Neural cell (in vitro differentiated cells): ENCODE measurements around the gene MYO19. TPM values are rescaled to one million over a fixed set of nuclear protein-coding genes. Genes with fewer than 3 reads are reported as not detected.

ENCODE experiments used
- H2AFZ ChIP-seq: fragments of 200-600, 300-800 bp; sonication (generic), shearing (Covaris generic); 2 replicates; pipeline ENCODE4 v1.6.0; 2014; ENCODE audit warnings: low read depth, mild to moderate bottlenecking, antibody characterized with exemption, low read length, moderate library complexity
- H3F3A ChIP-seq: fragments of 200-600 bp; shearing (Covaris generic); 2 replicates; pipeline ENCODE4 v1.6.1; 2016; ENCODE audit warnings: mild to moderate bottlenecking, moderate library complexity, mixed read lengths, antibody characterized with exemption, low read length; ENCODE audit not compliant: insufficient read depth, poor library complexity, severe bottlenecking
- H3K27ac ChIP-seq: fragments of 200-600, 300-800 bp; sonication (generic), shearing (Covaris generic); 2 replicates; pipeline ENCODE4 v1.5.1; 2014; ENCODE audit warnings: mild to moderate bottlenecking, low read length, moderate library complexity
- H3K27me3 ChIP-seq: fragments of 300-800, 200-600 bp; sonication (generic), shearing (Covaris generic); 2 replicates; pipeline ENCODE4 v1.6.0; 2014; ENCODE audit warnings: mild to moderate bottlenecking, low read depth, low read length, moderate library complexity; ENCODE audit not compliant: insufficient read depth
- H3K36me3 ChIP-seq: fragments of 300-800, 200-600 bp; sonication (generic), shearing (Covaris generic); 2 replicates; pipeline ENCODE4 v1.5.1; 2014; ENCODE audit warnings: mild to moderate bottlenecking, antibody characterized with exemption, low read length, moderate library complexity; ENCODE audit not compliant: insufficient read depth
- H3K4me2 ChIP-seq: fragments of 300-800, 200-600 bp; sonication (generic), shearing (Covaris generic); 2 replicates; pipeline ENCODE4 v1.6.0; 2014; ENCODE audit warnings: mild to moderate bottlenecking, low read length
- H3K4me3 ChIP-seq: fragments of 300-800, 200-600 bp; sonication (generic), shearing (Covaris generic); 2 replicates; pipeline ENCODE4 v1.5.1; 2014; ENCODE audit warnings: mild to moderate bottlenecking, low read length, moderate library complexity
- H3K79me2 ChIP-seq: fragments of 200-600 bp; shearing (Covaris generic); replicated peaks from 2 replicates; pipeline ENCODE4 v1.6.0; 2014; ENCODE audit warnings: mild to moderate bottlenecking, low read length, moderate library complexity; ENCODE audit not compliant: insufficient read depth
- H3K9ac ChIP-seq: fragments of 300-800, 200-600 bp; sonication (generic), shearing (Covaris generic); 2 replicates; pipeline ENCODE4 v1.6.1; 2016; ENCODE audit warnings: mild to moderate bottlenecking, low read length, mixed read lengths
- H3K9me2 ChIP-seq: fragments of 200-600 bp; shearing (Covaris generic); 2 replicates; pipeline ENCODE4 v1.6.1; 2016; ENCODE audit warnings: mild to moderate bottlenecking, low read length, mixed read lengths; ENCODE audit not compliant: insufficient read depth
- H3K9me3 ChIP-seq: fragments of 200-600, 300-800 bp; sonication (generic), shearing (Covaris generic); 2 replicates; pipeline ENCODE4 v1.6.1; 2016; ENCODE audit warnings: mild to moderate bottlenecking, mixed run types, low read length, moderate library complexity, mixed read lengths
- H4K20me1 ChIP-seq: fragments of 200-600 bp; shearing (Covaris generic); 2 replicates; pipeline ENCODE4 v1.6.1; 2016; ENCODE audit warnings: mild to moderate bottlenecking, mixed run types; ENCODE audit not compliant: insufficient read depth
- CTCF ChIP-seq: fragments of 450-650 bp; IDR thresholded peaks from 2 replicates; pipeline ENCODE4 v1.5.1; 2014; ENCODE audit warnings: antibody characterized with exemption, mild to moderate bottlenecking, moderate library complexity; ENCODE audit not compliant: poor library complexity, severe bottlenecking
- EP300 ChIP-seq: fragments of 450-650 bp; conservative IDR thresholded peaks from 2 replicates; pipeline ENCODE4 v1.6.1; 2014; ENCODE audit warnings: antibody characterized with exemption, mild to moderate bottlenecking, moderate library complexity; ENCODE audit not compliant: poor library complexity, severe bottlenecking
- EZH2 ChIP-seq: fragments of 200-600, 300-800 bp; shearing (Covaris generic), sonication (generic); IDR thresholded peaks from 2 replicates; pipeline ENCODE4 v1.6.1; 2014; ENCODE audit warnings: antibody characterized with exemption, low read length, borderline replicate concordance, mild to moderate bottlenecking; ENCODE audit not compliant: insufficient read depth, poor library complexity, severe bottlenecking
- MXI1 ChIP-seq: fragments of 450-650 bp; conservative IDR thresholded peaks from 2 replicates; pipeline ENCODE4 v1.6.1; 2014; ENCODE audit warnings: antibody characterized with exemption, mild to moderate bottlenecking; ENCODE audit not compliant: poor library complexity, severe bottlenecking
- POLR2AphosphoS5 ChIP-seq: IDR thresholded peaks from 2 replicates; pipeline ENCODE4 v1.6.1; 2012
- RAD21 ChIP-seq: fragments of 450-650 bp; conservative IDR thresholded peaks from 2 replicates; pipeline ENCODE4 v1.6.1; 2014; ENCODE audit warnings: antibody characterized with exemption, mild to moderate bottlenecking, moderate library complexity
- REST ChIP-seq: IDR thresholded peaks from 2 replicates; pipeline ENCODE4 v1.6.1; 2012; ENCODE audit warnings: borderline replicate concordance
- SMC3 ChIP-seq: fragments of 450-650 bp; conservative IDR thresholded peaks from 2 replicates; pipeline ENCODE4 v1.6.1; 2014; ENCODE audit warnings: antibody characterized with exemption, mild to moderate bottlenecking, moderate library complexity; ENCODE audit not compliant: poor library complexity
- TAF1 ChIP-seq: IDR thresholded peaks from 2 replicates; pipeline ENCODE4 v1.6.1; 2012; ENCODE audit warnings: low read depth
- polyA plus RNA-seq: library from polyadenylated mRNA; depleted of rRNA; stranded (reverse); fragments of >200 nt; gene quantifications from 2 replicates; pipeline ENCODE4 v1.2.3, GENCODE V29; 2014

MYO19 gene
- polyA plus RNA-seq, 1 donor from 2014 or later: 51.5 TPM

GRCh38 chr17:36460265-36460937 lies 74.3 kb downstream of the MYO19 start:
- no peaks in the 10 kb centered on the region for H3K79me2 ChIP-seq
- H3K4me3 ChIP-seq: no peak overlapping the region
- no peaks in the 10 kb centered on the region for H3K36me3 ChIP-seq
- H3K9ac ChIP-seq: no peak overlapping the region
- no peak overlapping the region for H2AFZ ChIP-seq
- no peak overlapping the region for H3K4me2 ChIP-seq
- no peaks in the 10 kb centered on the region for H3K9me2 ChIP-seq
- peaks cover 27% of the 10 kb centered on the region for H3K27me3 ChIP-seq
- H3K27ac ChIP-seq: no peak overlapping the region
- no peaks in the 10 kb centered on the region for H3F3A ChIP-seq
- no peak for TF ChIP-seq RAD21
- no peak for TF ChIP-seq POLR2AphosphoS5
- TF ChIP-seq EZH2: no peak
- no peak for TF ChIP-seq CTCF
- TF ChIP-seq MXI1: no peak
- TF ChIP-seq SMC3: no peak
- TF ChIP-seq EP300: no peak
- TF ChIP-seq TAF1: no peak
- TF ChIP-seq REST: no peak
- H4K20me1 ChIP-seq: no peaks in the 10 kb centered on the region
- no peaks in the 10 kb centered on the region for H3K9me3 ChIP-seq

GRCh38 chr17:36459601-36460000 lies 75.1 kb downstream of the MYO19 start:
- Histone ChIP-seq H3K36me3 (no peaks in the 10 kb centered on the region), H3K27ac (no peak overlapping the region), H3K4me3 (no peak overlapping the region), H2AFZ (no peak overlapping the region), H3K27me3 (peaks cover 19% of the 10 kb centered on the region), H3K9me3 (no peaks in the 10 kb centered on the region), H3K4me2 (no peak overlapping the region), H3K79me2 (no peaks in the 10 kb centered on the region), H3K9ac (no peak overlapping the region), H4K20me1 (no peaks in the 10 kb centered on the region), H3F3A (no peaks in the 10 kb centered on the region), H3K9me2 (no peaks in the 10 kb centered on the region)
- TF ChIP-seq TAF1: no peak
- no peak for TF ChIP-seq MXI1
- no peak for TF ChIP-seq CTCF
- no peak for TF ChIP-seq REST
- no peak for TF ChIP-seq EP300
- TF ChIP-seq SMC3: no peak
- no peak for TF ChIP-seq POLR2AphosphoS5
- no peak for TF ChIP-seq RAD21
- no peak for TF ChIP-seq EZH2
